Progenitor cell of endocrine pancreas (in vitro differentiated cells): ENCODE results near the gene DDX28. TPM values are rescaled to one million over a fixed set of nuclear protein-coding genes. Genes with fewer than 3 reads are reported as not detected.
A peak's percentile ranks its signal among the peaks of the same experiment; 100 is the strongest.
"Not testable (repeated sequence)": the region's sequence is repeated elsewhere in the genome, so short reads cannot be mapped to it uniquely, and the experiment has no call there.

Experiments
- DNase-seq: peaks from one replicate; pipeline ENCODE4 v3.0.0; 2021; ENCODE audit warnings: low spot score; ENCODE audit not compliant: unreplicated experiment
- H3K27ac Mint-ChIP-seq: 2 replicates; pipeline ENCODE4 v1.8.0; 2021; ENCODE audit warnings: mild to moderate bottlenecking, moderate library complexity, mixed read lengths
- H3K27me3 Mint-ChIP-seq: 2 replicates; pipeline ENCODE4 v1.8.0; 2021; ENCODE audit warnings: mixed read lengths
- H3K36me3 Mint-ChIP-seq: 2 replicates; pipeline ENCODE4 v1.8.0; 2022; ENCODE audit warnings: mixed read lengths; ENCODE audit not compliant: insufficient read depth
- H3K4me1 Mint-ChIP-seq: 2 replicates; pipeline ENCODE4 v1.8.0; 2021; ENCODE audit warnings: low read depth, mixed read lengths
- H3K4me3 Mint-ChIP-seq: 2 replicates; pipeline ENCODE4 v1.8.0; 2021; ENCODE audit warnings: low read depth, mild to moderate bottlenecking, moderate library complexity, mixed read lengths
- H3K9me3 Mint-ChIP-seq: 2 replicates; pipeline ENCODE4 v1.8.0; 2021; ENCODE audit warnings: low read depth, mixed read lengths
- total RNA-seq: library from RNA; stranded (reverse); gene quantifications from 2 replicates; pipeline ENCODE4 v1.2.1, GENCODE V29; 2021
- TF ChIP-seq, protein P1 (sequence below): fragments of 200-600 bp; sonication (generic); IDR thresholded peaks from one replicate; pipeline ENCODE4 v1.5.0; 2021; ENCODE audit warnings: antibody characterized with exemption, mild to moderate bottlenecking; ENCODE audit not compliant: unreplicated experiment

DDX28 gene
- total RNA-seq, 1 donor from 2014 or later: 9.5 TPM

- Mint-ChIP-seq H3K36me3 (peaks cover 6% of the 10 kb centered on the region), H3K27ac (no peak overlapping the region), H3K9me3 (no peaks in the 10 kb centered on the region), H3K4me1 (no peaks in the 10 kb centered on the region), H3K27me3 (no peaks in the 10 kb centered on the region), H3K4me3 (no peak overlapping the region)
- TF ChIP-seq, protein P1, sequence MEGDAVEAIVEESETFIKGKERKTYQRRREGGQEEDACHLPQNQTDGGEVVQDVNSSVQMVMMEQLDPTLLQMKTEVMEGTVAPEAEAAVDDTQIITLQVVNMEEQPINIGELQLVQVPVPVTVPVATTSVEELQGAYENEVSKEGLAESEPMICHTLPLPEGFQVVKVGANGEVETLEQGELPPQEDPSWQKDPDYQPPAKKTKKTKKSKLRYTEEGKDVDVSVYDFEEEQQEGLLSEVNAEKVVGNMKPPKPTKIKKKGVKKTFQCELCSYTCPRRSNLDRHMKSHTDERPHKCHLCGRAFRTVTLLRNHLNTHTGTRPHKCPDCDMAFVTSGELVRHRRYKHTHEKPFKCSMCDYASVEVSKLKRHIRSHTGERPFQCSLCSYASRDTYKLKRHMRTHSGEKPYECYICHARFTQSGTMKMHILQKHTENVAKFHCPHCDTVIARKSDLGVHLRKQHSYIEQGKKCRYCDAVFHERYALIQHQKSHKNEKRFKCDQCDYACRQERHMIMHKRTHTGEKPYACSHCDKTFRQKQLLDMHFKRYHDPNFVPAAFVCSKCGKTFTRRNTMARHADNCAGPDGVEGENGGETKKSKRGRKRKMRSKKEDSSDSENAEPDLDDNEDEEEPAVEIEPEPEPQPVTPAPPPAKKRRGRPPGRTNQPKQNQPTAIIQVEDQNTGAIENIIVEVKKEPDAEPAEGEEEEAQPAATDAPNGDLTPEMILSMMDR: no peak
- DNase-seq: no peak
Observed at GRCh38 chr16:68037841-68038597, 15.0 kb upstream of the DDX28 start.

DNA sequence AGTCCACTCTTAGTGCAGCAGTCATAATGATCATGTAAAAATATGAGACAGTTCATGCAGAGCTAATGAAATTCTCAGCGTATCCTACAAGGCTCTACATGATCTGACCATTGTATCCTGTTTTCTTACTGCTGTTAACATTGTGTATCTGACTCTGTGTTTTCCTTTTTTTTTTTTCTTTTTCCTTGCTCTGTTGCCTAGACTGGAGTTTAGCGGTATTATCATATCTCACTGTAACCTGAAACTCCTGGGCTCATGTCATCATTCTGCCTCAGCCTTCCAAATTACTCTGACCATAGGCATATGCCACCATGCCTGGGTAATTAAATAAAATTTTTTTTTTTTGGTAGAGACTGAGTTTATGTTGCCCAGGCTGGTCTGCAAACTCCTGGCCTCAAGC, 12.2 kb upstream of the DDX28 start:
- TF ChIP-seq, protein P1: no peak
- Mint-ChIP-seq H3K4me1 (no peaks in the 10 kb centered on the region), H3K9me3 (no peaks in the 10 kb centered on the region), H3K4me3 (no peak overlapping the region), H3K27ac (peak overlapping the region; percentile 9), H3K27me3 (no peaks in the 10 kb centered on the region), H3K36me3 (peaks cover 6% of the 10 kb centered on the region)
- no peak for DNase-seq

DNA sequence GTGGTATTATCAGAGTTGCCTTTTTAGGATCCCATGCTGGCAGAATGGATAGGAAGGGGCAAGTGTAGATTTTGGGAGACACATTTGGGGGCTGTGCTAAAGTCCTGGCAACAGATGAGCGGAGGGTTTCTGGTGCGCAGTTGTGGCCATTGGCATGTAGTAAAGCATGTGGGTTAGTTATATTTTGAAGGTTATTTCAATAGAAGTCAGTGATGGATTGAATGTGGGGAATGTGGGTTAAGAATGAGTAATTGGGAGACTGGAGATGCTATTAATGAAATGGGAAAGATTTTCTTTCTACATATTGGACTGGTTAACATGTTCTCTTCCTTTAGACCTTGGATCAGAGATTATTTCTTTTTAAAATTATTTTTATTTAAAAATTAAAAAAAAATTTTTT, 10.1 kb upstream of the DDX28 start:
- DNase-seq: no peak
- H3K27ac Mint-ChIP-seq: no peak overlapping the region
- no peaks in the 10 kb centered on the region for H3K4me1 Mint-ChIP-seq
- no peaks in the 10 kb centered on the region for H3K27me3 Mint-ChIP-seq
- H3K4me3 Mint-ChIP-seq: no peak overlapping the region
- peaks cover 2% of the 10 kb centered on the region for H3K36me3 Mint-ChIP-seq
- TF ChIP-seq, protein P1: no peak
- H3K9me3 Mint-ChIP-seq: no peaks in the 10 kb centered on the region

DNA sequence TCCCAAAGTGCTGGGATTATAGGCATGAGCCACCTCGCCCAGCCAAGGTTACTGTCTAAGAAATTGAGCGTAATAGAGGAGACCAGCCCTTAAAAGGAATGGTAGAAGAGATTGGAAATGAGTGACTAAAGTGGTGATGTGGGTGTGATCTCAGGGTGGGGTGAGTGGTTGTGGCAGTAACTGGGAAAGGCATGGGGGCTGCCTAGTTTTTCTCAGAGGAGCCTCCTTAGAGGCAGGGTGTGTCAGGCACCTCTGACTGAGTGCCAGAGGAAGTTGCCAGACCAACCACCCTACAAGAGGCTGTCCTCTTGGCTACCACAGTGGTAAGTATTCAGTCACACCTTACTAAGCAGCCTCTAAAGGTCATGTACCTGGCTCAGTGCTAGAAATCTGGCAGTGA, 8.9 kb upstream of the DDX28 start:
- H3K27me3 Mint-ChIP-seq: no peaks in the 10 kb centered on the region
- H3K4me3 Mint-ChIP-seq: no peak overlapping the region
- H3K4me1 Mint-ChIP-seq: no peaks in the 10 kb centered on the region
- no peaks in the 10 kb centered on the region for H3K9me3 Mint-ChIP-seq
- peaks cover 7% of the 10 kb centered on the region for H3K36me3 Mint-ChIP-seq
- TF ChIP-seq, protein P1: no peak
- H3K27ac Mint-ChIP-seq: no peak overlapping the region
- DNase-seq: no peak

DNA sequence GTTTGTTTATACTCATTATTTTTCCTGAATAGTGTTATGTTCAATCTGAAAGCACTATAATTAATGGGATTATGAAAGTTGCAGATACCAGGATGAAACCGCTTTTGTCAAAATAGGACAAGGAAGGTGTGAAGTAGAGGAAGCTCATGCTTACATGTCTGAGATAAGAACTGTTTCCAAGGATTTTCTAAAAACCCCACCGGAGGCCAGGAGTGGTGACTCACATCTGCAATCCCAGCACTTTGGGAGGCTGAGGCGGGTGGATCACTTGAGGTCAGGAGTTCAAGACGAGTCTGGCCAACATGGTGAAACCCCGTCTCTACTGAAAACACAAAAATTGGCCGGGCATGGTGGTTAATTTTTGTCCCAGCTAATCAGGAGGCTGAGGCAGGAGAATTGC, 7.1 kb upstream of the DDX28 start:
- not testable (repeated sequence) for H3K9me3 Mint-ChIP-seq, H3K27ac Mint-ChIP-seq, H3K4me1 Mint-ChIP-seq, H3K36me3 Mint-ChIP-seq, H3K4me3 Mint-ChIP-seq, DNase-seq, H3K27me3 Mint-ChIP-seq

DNA sequence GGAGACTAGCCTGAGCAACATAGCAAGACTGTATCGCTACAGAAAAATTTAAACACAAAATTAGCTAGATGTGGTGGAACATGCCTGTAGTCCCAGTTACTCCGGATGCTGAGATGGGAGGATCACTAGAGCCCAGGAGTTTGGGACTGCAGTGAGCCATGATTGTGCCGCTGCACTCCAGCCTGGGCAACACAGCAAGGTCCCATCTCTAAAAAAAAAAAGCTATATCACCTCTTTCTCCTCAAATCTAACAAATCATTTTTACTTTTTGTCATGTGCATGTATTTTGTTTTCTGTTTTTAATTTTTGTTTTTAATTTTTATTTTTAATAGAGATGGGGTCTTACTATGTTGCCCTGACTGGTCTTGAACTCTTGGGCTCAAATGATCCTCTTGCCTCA, 6.0 kb upstream of the DDX28 start:
- peaks cover 6% of the 10 kb centered on the region for H3K36me3 Mint-ChIP-seq
- H3K4me1 Mint-ChIP-seq: no peaks in the 10 kb centered on the region
- TF ChIP-seq, protein P1: no peak
- H3K27me3 Mint-ChIP-seq: no peaks in the 10 kb centered on the region
- no peaks in the 10 kb centered on the region for H3K9me3 Mint-ChIP-seq
- H3K4me3 Mint-ChIP-seq: no peak overlapping the region
- H3K27ac Mint-ChIP-seq: no peak overlapping the region
- no peak for DNase-seq
